Effector memory CD4-positive, alpha-beta T cell (primary cell): ENCODE data around the gene C17orf107.
A peak's percentile ranks its signal among the peaks of the same experiment; 100 is the strongest.

Experiments used
- DNase-seq, 3 donors: peaks; one replicate each; pipeline ENCODE4 v3.0.0-alpha.2; 2020
- H3K27ac ChIP-seq: 2 replicates; pipeline ENCODE4 v1.7.0; 2013; ENCODE audit warnings: mild to moderate bottlenecking, low read length, moderate library complexity; ENCODE audit not compliant: insufficient read depth, poor library complexity, severe bottlenecking
- H3K27me3 ChIP-seq: replicated peaks from 2 replicates; pipeline ENCODE4 v1.7.0; 2013; ENCODE audit warnings: mild to moderate bottlenecking, low read length; ENCODE audit not compliant: insufficient read depth, control insufficient read depth, poor library complexity, severe bottlenecking
- H3K36me3 ChIP-seq: 2 replicates; pipeline ENCODE4 v1.7.0; 2013; ENCODE audit warnings: mild to moderate bottlenecking, low read length, moderate library complexity; ENCODE audit not compliant: control insufficient read depth, insufficient read depth
- H3K4me1 ChIP-seq: 2 replicates; pipeline ENCODE4 v1.7.0; 2013; ENCODE audit warnings: low read length, mild to moderate bottlenecking; ENCODE audit not compliant: control insufficient read depth, insufficient read depth, poor library complexity, severe bottlenecking
- H3K4me3 ChIP-seq: 2 replicates; pipeline ENCODE4 v1.7.0; 2013; ENCODE audit warnings: low read length, low read depth, mild to moderate bottlenecking; ENCODE audit not compliant: insufficient read depth, poor library complexity, severe bottlenecking
- H3K9me3 ChIP-seq: 2 replicates; pipeline ENCODE4 v1.7.0; 2013; ENCODE audit warnings: mild to moderate bottlenecking, low read length, moderate library complexity; ENCODE audit not compliant: control insufficient read depth

C17orf107 gene

DNA sequence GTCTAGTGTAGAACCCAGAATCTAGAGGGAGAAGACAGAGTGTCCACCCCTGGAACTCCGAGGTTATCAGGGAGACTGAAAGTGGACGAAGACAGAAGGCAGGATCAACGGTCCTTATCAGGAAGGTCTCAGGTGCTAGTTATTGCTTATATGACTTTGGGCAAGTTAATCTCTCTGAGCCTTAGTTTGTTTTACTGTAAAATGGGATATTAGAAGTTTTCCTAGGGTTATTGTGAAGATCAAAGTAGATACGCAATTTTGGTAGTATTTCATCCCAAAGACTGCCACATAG is 41.9 kb downstream of the C17orf107 start:
- Histone ChIP-seq H3K4me3 (peak overlapping the region; percentile 94), H3K36me3 (peaks cover 47% of the 10 kb centered on the region), H3K27ac (peak overlapping the region; percentile 93), H3K9me3 (no peaks in the 10 kb centered on the region), H3K4me1 (peaks cover 55% of the 10 kb centered on the region), H3K27me3 (no peaks in the 10 kb centered on the region)
- DNase-seq, result no peak

DNA sequence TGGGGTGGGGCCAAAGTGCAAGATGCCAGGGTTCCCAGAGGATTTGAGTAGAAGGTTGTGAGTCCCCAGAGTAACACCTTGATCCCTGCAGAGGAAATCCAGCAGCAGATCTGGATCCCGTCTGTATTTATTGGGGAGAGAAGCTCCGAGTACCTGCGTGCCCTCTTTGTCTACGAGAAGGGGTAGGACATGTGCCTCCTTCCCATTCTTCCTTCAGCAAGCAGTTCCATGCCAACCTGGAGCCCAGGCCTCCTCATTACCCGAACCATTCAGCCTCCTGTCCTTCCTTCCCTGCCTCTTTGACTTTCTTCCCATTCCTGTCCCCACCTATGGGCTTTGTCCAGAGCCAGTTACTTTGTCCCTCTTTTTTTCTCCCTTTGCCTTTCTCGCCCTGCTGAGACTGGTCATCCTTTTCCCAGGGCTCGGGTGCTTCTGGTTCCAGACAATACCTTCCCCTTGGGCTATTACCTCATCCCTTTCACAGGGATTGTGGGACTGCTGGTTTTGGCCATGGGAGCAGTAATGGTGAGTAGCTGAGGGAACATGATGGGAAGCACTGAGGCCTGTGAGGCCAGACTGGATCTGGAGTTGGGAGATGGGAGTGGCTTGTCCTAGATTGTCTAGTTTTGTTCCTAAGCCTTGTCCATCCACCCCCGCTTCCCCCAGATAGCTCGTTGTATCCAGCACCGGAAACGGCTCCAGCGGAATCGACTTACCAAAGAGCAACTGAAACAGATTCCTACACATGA is 43.6 kb downstream of the C17orf107 start:
- Histone ChIP-seq H3K9me3 (no peaks in the 10 kb centered on the region), H3K27ac (peak overlapping the region; percentile 94), H3K4me1 (peaks cover 59% of the 10 kb centered on the region), H3K36me3 (peaks cover 38% of the 10 kb centered on the region), H3K27me3 (no peaks in the 10 kb centered on the region), H3K4me3 (no peak overlapping the region)
- no peak for DNase-seq

DNA sequence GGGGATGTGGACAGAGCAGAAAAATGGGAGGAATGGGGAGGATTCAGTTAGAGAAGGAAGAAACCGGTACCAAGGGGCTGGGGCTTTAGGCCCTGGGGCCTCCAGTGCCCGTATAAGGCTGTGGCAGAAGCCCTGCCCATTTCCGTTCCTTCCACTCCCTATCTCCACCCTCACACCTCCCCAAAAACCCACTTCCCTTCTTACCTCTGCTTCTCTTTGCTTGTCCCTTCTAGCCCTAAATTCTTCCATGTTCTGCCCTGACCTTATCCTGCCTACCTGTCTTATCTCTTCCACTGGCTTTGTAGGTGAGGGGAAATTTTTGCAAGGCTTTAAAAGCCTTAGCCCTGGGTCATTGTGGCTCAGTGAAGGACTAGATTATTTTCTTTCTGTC is 44.8 kb downstream of the C17orf107 start:
- H3K9me3 ChIP-seq, result no peaks in the 10 kb centered on the region
- no peaks in the 10 kb centered on the region for H3K27me3 ChIP-seq
- DNase-seq, result peak; percentile 33 to 52 (median 34)
- H3K4me1 ChIP-seq, result peaks cover 57% of the 10 kb centered on the region
- peak overlapping the region; percentile 46 for H3K4me3 ChIP-seq
- H3K27ac ChIP-seq, result peak overlapping the region; percentile 94
- peaks cover 33% of the 10 kb centered on the region for H3K36me3 ChIP-seq

DNA sequence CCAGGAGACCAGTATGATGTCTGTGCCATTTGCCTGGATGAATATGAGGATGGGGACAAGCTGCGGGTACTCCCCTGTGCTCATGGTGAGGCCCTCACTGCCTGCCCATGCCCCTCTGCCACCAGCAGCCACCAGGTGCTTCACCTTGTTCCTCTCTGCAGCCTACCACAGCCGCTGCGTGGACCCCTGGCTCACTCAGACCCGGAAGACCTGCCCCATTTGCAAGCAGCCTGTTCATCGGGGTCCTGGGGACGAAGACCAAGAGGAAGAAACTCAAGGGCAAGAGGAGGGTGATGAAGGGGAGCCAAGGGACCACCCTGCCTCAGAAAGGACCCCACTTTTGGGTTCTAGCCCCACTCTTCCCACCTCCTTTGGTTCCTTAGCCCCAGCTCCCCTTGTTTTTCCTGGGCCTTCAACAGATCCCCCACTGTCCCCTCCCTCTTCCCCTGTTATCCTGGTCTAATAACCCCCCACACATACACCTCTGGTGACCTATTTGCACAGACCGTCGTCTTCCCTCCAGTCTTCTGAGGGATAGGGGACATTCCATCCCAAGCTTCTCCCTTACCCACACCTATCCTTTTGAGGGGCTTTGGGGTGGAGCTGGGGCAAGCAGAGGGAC is 45.3 kb downstream of the C17orf107 start:
- no peak for DNase-seq
- Histone ChIP-seq H3K36me3 (peaks cover 33% of the 10 kb centered on the region), H3K9me3 (no peaks in the 10 kb centered on the region), H3K27me3 (no peaks in the 10 kb centered on the region), H3K27ac (peak overlapping the region; percentile 94), H3K4me1 (peaks cover 60% of the 10 kb centered on the region), H3K4me3 (peak overlapping the region; percentile 46)

DNA sequence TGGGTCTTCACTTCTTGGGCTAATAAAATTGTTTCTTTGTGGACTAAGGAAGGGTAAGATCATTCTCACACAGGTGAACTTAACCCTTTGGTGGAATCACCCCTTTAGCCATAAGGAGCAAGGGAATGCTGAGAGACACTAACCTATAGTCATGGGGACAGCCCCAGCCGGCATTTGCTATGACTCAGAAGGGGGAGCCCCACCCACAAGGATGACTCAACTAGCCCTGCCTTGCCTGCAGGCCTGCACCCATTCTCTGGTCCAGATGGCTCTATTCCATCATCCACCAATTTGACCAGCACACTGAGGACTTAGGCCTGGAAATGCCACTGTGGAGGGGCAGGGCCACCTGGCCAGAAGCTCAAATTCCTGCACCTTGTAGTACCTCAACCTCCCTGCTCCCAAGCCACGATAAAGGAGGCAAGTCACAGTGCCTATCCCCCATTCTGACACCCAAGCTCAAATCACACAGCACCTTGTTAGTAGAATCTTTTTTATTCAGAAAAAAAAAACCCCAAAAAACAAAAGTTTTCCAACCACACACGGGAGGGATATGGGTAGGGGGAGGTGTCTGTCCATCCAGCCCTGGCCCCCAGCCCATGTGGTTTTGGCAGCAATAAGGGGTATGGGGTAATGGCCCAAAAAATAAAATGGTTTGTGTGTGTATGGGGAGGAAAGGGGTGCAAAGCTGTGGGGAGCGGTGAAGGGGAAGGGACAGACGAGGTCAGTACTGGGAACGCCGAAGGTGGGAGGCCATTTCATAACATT is 46.0 kb downstream of the C17orf107 start:
- peaks cover 64% of the 10 kb centered on the region for H3K4me1 ChIP-seq
- peak overlapping the region; percentile 94 for H3K27ac ChIP-seq
- peak overlapping the region; percentile 46 for H3K4me3 ChIP-seq
- peaks cover 33% of the 10 kb centered on the region for H3K36me3 ChIP-seq
- peak; percentile 56 to 71 (median 65) for DNase-seq
- H3K9me3 ChIP-seq, result no peaks in the 10 kb centered on the region
- no peaks in the 10 kb centered on the region for H3K27me3 ChIP-seq

DNA sequence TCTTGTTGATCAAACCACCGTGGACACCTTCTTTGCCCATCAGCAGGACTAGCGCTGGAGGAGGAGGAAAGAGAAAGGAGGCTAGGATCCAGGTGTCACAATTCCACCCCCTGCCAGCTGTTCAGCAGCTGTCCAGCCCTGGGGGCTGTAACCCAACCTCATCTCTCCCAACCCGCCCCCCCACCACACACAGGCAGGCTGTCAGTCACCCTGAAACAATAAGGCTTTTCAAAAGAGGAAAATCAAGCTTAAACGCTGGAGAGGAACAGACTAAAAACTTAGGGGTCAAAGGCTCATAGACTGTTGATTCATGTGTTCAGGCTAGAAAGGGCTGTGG is 46.6 kb downstream of the C17orf107 start:
- Histone ChIP-seq H3K9me3 (no peaks in the 10 kb centered on the region), H3K36me3 (peaks cover 33% of the 10 kb centered on the region), H3K4me3 (peak overlapping the region; percentile 99), H3K27me3 (no peaks in the 10 kb centered on the region), H3K27ac (peak overlapping the region; percentile 94), H3K4me1 (peaks cover 69% of the 10 kb centered on the region)
- DNase-seq, result no peak

DNA sequence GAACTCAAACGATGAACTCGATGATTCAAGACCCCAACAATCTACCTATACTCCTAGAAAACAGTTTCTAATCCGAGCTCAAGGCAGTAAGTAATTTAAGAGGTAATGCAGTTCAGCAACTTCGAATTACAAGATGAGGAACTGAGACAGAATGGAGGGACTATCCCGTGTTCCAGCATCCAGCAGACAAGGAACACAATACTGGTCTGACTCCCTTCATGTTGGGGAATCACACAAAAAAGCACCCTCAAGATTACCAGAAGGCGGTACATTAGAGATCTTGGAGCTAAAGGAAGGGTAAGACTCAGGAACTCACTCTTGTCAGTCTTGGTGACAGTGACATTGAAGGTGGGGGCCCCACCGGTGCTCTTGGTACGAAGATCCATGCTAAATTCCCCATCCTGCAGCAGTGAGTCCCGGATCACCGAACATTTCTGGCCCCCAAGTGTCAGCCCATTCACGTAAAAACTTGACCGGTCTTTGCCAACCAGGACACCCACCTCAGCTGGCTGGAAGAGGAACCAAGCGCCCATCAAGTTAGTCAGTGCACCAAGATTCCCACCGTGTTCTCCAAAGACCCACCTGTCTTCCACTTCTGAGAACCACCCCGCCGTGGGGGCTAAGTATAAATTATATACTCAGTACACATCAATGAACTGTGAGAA is 47.1 kb downstream of the C17orf107 start:
- Histone ChIP-seq H3K4me3 (peak overlapping the region; percentile 99), H3K9me3 (no peaks in the 10 kb centered on the region), H3K36me3 (peaks cover 33% of the 10 kb centered on the region), H3K27ac (peak overlapping the region; percentile 94), H3K27me3 (no peaks in the 10 kb centered on the region), H3K4me1 (peaks cover 69% of the 10 kb centered on the region)
- DNase-seq, result no peak

DNA sequence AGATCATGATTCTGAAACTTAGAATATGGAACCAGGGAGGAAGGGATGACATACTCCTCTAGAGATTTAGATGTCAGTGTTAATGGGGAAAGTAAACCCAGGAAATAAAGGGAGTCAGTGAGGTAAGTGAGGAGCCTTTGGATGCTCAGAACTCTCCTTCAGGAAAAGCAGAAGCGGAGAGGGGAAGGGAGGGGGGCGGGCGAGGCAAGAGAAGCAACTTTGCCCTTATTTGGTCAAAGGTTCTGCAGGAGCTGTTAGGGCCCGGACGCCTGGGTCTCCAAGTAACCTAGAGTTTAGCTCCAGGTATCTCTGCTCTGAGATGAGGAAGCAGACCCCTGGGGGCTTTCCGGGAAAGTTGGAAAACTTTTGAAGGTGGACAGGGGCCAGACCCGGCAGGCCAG is 47.7 kb downstream of the C17orf107 start:
- no peaks in the 10 kb centered on the region for H3K9me3 ChIP-seq
- H3K36me3 ChIP-seq, result peaks cover 33% of the 10 kb centered on the region
- no peaks in the 10 kb centered on the region for H3K27me3 ChIP-seq
- DNase-seq, result no peak
- peak overlapping the region; percentile 99 for H3K4me3 ChIP-seq
- peak overlapping the region; percentile 94 for H3K27ac ChIP-seq
- peaks cover 67% of the 10 kb centered on the region for H3K4me1 ChIP-seq

DNA sequence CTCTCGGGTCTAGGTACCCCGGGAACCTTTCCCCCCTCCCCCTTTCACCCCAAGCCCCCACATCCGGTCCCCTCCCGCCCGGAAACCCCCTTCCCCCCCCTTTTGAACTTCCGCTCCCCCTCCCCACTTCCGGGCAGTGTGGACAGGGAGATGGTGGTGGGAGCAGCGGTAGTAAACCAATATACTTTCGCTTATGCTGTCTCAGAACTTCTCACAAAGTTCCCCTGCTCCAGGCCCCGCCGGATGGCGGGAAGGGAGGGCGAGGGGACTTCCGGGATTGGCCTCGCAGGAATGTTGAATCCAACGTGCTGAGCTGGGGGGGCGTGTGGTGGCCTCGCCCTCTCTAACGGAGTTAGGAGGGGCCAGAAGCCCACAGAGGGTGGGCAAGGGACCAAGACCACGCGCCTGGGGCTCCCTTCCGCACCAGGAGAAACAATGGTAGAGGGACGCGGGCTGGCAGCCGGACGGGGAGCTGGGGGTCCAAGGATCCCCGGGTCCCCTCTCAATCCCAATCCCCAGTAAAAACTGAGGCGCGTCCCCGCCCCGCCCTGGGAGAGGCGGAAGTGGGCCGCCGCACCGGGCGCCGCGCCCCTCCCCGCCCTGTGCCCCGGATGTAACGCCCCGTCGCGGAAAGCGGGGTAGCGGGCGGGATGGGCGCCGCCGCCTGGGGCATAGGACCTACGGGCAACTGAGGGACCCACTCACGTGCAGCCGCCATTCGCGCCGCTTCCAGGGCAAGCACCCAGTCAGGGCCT is 48.3 kb downstream of the C17orf107 start:
- peak; percentile 42 to 50 (median 45) for DNase-seq
- Histone ChIP-seq H3K4me3 (peak overlapping the region; percentile 99), H3K4me1 (peaks cover 62% of the 10 kb centered on the region), H3K36me3 (peaks cover 28% of the 10 kb centered on the region), H3K27ac (peak overlapping the region; percentile 94), H3K9me3 (no peaks in the 10 kb centered on the region), H3K27me3 (no peaks in the 10 kb centered on the region)
